VCaP (cell line): ENCODE results near the gene CILP.
"Not testable (repeated sequence)": the region's sequence is repeated elsewhere in the genome, so short reads cannot be mapped to it uniquely, and the experiment has no call there.

ENCODE experiments used
- H3K27ac ChIP-seq: fragments of 450-650 bp; 2 replicates; pipeline ENCODE4 v1.5.1; 2017
- CTCF ChIP-seq: fragments of 450-650 bp; conservative IDR thresholded peaks from 2 replicates; pipeline ENCODE4 v1.5.1; 2017; ENCODE audit warnings: mild to moderate bottlenecking, moderate library complexity

The CILP gene

GRCh38 chr15:65233696-65234095, 22.4 kb upstream of the CILP start:
- no peak for TF ChIP-seq CTCF
- no peak overlapping the region for H3K27ac ChIP-seq

DNA sequence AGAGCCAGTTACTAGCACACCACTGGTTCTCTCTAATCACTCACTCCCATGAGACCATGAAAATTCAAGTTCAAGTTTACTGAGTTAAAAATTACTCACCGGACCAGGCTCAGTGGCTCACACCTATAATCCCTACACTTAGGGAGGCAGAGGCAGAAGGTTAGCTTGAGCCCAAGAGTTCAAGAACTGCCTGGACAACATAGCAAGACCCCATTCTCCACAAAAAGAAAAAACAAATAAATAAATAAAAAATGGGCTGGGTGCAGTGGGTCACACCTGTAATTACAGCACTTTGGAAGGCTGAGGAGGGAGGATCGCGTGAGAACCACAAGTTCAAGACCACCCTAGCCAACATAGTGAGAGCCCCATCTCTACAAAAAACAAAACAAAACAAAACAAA, 21.2 kb upstream of the CILP start:
- H3K27ac ChIP-seq: no peak overlapping the region
- no peak for TF ChIP-seq CTCF

DNA sequence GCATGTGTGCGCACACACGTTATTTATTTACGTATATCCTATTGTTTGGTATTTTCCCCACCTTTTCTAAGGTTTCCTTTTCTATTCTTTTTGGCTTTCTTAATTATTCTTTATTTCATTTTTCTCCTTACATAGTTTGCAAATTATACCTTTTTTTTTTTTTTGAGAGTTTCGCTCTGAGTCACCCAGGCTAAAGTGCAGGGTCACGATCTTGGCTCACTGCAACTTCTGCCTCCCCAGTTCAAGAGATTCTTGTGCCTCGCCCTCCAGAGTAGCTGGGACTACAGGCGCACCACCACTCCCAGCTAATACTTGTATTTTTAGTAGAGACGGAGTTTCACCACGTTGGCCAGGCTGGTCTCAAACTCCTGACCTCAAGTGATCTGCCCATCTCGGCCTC, 20.0 kb upstream of the CILP start:
- H3K27ac ChIP-seq: no peak overlapping the region
- TF ChIP-seq CTCF: no peak

DNA sequence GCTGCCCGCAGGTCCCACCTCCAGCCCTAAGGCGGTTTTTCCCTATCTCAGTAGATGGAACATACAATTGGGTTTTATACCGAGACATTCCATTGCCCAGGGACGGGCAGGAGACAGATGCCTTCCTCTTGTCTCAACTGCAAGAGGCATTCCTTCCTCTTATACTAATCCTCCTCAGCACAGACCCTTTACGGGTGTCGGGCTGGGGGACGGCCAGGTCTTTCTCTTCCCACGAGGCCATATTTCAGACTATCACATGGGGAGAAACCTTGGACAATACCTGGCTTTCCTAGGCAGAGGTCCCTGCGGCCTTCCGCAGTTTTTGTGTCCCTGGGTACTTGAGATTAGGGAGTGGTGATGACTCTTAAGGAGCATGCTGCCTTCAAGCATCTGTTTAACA, 15.6 kb upstream of the CILP start:
- not testable (repeated sequence) for H3K27ac ChIP-seq

- H3K27ac ChIP-seq: no peak overlapping the region
- no peak for TF ChIP-seq CTCF
Observed at GRCh38 chr15:65226221-65226620, 14.9 kb upstream of the CILP start.

DNA sequence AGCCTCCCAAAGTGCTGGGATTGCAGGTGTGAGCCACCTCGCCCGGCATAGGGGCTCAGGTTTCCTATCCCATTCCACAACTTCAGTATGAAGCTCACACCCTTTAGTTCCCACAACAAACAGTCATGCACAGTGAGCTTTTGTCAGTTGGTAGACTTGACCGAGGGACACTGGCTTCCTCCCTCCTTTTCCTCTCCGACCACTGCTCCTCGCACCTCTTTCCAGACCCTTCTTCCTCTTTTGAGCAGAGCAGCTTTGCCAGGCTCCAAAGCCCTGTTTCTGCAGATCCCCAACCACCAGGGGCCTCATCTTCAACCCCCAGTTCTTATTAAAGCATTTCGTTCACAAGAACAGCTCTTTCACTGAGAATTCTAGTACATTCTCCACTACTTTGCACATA, 12.7 kb upstream of the CILP start:
- no peak overlapping the region for H3K27ac ChIP-seq
- TF ChIP-seq CTCF: no peak

GRCh38 chr15:65222891-65223290, 11.6 kb upstream of the CILP start:
- H3K27ac ChIP-seq: no peak overlapping the region
- no peak for TF ChIP-seq CTCF

DNA sequence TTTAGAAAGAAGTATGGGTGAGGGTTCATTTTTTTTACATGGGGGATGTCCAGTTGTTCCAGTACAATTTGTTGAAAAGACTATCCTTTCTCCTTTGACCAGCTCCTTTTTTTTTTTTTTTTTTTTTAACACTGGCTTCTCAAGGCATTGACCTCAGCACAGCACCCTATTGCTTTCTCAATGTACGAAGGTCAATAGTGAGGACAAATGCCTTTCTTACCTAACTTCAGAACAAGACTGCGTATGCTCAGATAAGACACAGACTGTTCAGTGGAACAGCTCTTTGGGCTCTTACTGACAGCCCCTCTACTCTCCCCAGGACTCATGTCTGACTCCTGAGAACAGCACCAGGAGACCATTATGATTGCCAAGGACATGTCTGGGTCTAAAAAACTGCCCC, 10.4 kb upstream of the CILP start:
- TF ChIP-seq CTCF: no peak
- H3K27ac ChIP-seq: no peak overlapping the region
